GM23338 (cell line): ENCODE data around the gene TMED3. TPM values are rescaled to one million over a fixed set of nuclear protein-coding genes. Genes with fewer than 3 reads are reported as not detected.

Experiments used
- ATAC-seq: fragments of 200-7000 bp; cut with Tn5 transposase; 3 replicates; pipeline ENCODE4 v1.9.1; 2020
- DNase-seq: peaks from one replicate; pipeline ENCODE4 v3.0.0-alpha.2; 2015; ENCODE audit warnings: low spot score
- H2AFZ ChIP-seq: fragments of 200-600 bp; sonication (generic); 2 replicates; pipeline ENCODE4 v1.8.0; 2016; ENCODE audit warnings: antibody characterized with exemption, mild to moderate bottlenecking, moderate library complexity
- H3F3A ChIP-seq: fragments of 200-600 bp; sonication (generic); replicated peaks from 2 replicates; pipeline ENCODE4 v1.8.0; 2017; ENCODE audit warnings: antibody characterized with exemption, mixed run types, low read depth
- H3K27ac ChIP-seq: fragments of 200-600 bp; sonication (generic); 2 replicates; pipeline ENCODE4 v1.6.1; 2016; ENCODE audit warnings: low read depth
- H3K27me3 ChIP-seq: fragments of 200-600 bp; sonication (generic); 2 replicates; pipeline ENCODE4 v1.8.0; 2016; ENCODE audit warnings: mild to moderate bottlenecking, mixed run types, moderate library complexity; ENCODE audit not compliant: insufficient read depth
- H3K36me3 ChIP-seq: fragments of 200-600 bp; sonication (generic); 2 replicates; pipeline ENCODE4 v1.8.0; 2016; ENCODE audit warnings: mild to moderate bottlenecking; ENCODE audit not compliant: insufficient read depth
- H3K4me1 ChIP-seq: fragments of 200-600 bp; sonication (generic); 2 replicates; pipeline ENCODE4 v1.8.0; 2016; ENCODE audit warnings: mild to moderate bottlenecking, moderate library complexity; ENCODE audit not compliant: insufficient read depth
- H3K4me2 ChIP-seq: fragments of 200-600 bp; sonication (generic); 2 replicates; pipeline ENCODE4 v1.7.1; 2017; ENCODE audit warnings: mixed run types
- H3K4me3 ChIP-seq: fragments of 200-600 bp; sonication (generic); 2 replicates; pipeline ENCODE4 v1.6.1; 2016; ENCODE audit warnings: mixed run types
- H3K79me2 ChIP-seq: fragments of 200-600 bp; sonication (generic); replicated peaks from 2 replicates; pipeline ENCODE4 v1.8.0; 2017; ENCODE audit warnings: mild to moderate bottlenecking; ENCODE audit not compliant: insufficient read depth
- H3K9me2 ChIP-seq: fragments of 200-600 bp; sonication (generic); 2 replicates; pipeline ENCODE4 v1.8.0; 2017; ENCODE audit not compliant: insufficient read depth
- H4K20me1 ChIP-seq: fragments of 200-600 bp; sonication (generic); replicated peaks from 2 replicates; pipeline ENCODE4 v1.8.0; 2017; ENCODE audit warnings: mild to moderate bottlenecking; ENCODE audit not compliant: insufficient read depth
- H3K27ac Mint-ChIP-seq: 2 replicates; pipeline ENCODE4 v1.8.0; 2020; ENCODE audit warnings: inconsistent platforms, mild to moderate bottlenecking, moderate library complexity, mixed read lengths
- H3K27me3 Mint-ChIP-seq: 3 replicates; pipeline ENCODE4 v1.8.0; 2022; ENCODE audit warnings: low read depth, mild to moderate bottlenecking, moderate library complexity, mixed read lengths, inconsistent platforms; ENCODE audit not compliant: insufficient read depth, poor library complexity
- H3K36me3 Mint-ChIP-seq: 3 replicates; pipeline ENCODE4 v1.8.0; 2021; ENCODE audit warnings: low read depth, mild to moderate bottlenecking, inconsistent platforms, moderate library complexity, mixed read lengths
- H3K4me1 Mint-ChIP-seq: 3 replicates; pipeline ENCODE4 v1.8.0; 2020; ENCODE audit warnings: mild to moderate bottlenecking, inconsistent platforms, mixed read lengths
- H3K4me3 Mint-ChIP-seq: 3 replicates; pipeline ENCODE4 v1.8.0; 2021; ENCODE audit warnings: moderate library complexity, mild to moderate bottlenecking, inconsistent platforms, mixed read lengths
- H3K9me3 Mint-ChIP-seq: 3 replicates; pipeline ENCODE4 v1.8.0; 2020; ENCODE audit warnings: moderate library complexity, mild to moderate bottlenecking, inconsistent platforms, mixed read lengths
- NANOG ChIP-seq: IDR thresholded peaks from 2 replicates; pipeline ENCODE4 v1.6.1; 2016; ENCODE audit warnings: antibody characterized with exemption, borderline replicate concordance
- POLR2AphosphoS5 ChIP-seq: IDR thresholded peaks from 2 replicates; pipeline ENCODE4 v1.6.1; 2016; ENCODE audit warnings: antibody characterized with exemption, low read depth
- STAT1 ChIP-seq: IDR thresholded peaks from one replicate; pipeline ENCODE4 v1.6.1; 2016; ENCODE audit warnings: antibody characterized with exemption; ENCODE audit not compliant: unreplicated experiment
- ZNF114 ChIP-seq: fragments of 250-450 bp; sonication (Bioruptor Pico); IDR thresholded peaks from 2 replicates; pipeline ENCODE4 v1.5.0; 2020; ENCODE audit warnings: mild to moderate bottlenecking, moderate library complexity
- ZNF331 ChIP-seq: fragments of 250-450 bp; sonication (Bioruptor Pico); IDR thresholded peaks from 2 replicates; pipeline ENCODE4 v1.5.0; 2020; ENCODE audit warnings: low read depth, mild to moderate bottlenecking, moderate library complexity
- ZNF462 ChIP-seq: fragments of 250-450 bp; sonication (Bioruptor Pico); IDR thresholded peaks from 2 replicates; pipeline ENCODE4 v1.5.0; 2020; ENCODE audit warnings: mild to moderate bottlenecking, moderate library complexity
- polyA plus RNA-seq: library from polyadenylated mRNA; unstranded; fragments of >200 nt; fragmentation: Nextera tagmentation; extraction: Ambion mirVana; gene quantifications from 2 replicates; pipeline ENCODE4 v1.2.1, GENCODE V29; 2016
- total RNA-seq: library from RNA; depleted of rRNA; stranded (reverse); fragments of >200 nt; shearing (Covaris generic); gene quantifications from 2 replicates; pipeline ENCODE4 v1.2.3, GENCODE V29; 2014
- TF ChIP-seq, protein P1 (sequence below), 2 experiments: fragments of 200-600 bp in 1 of 2; sonication (generic) in 1 of 2; conservative IDR thresholded peaks; 2 replicates each; pipeline versions ENCODE4 v1.5.1 to v1.6.1; 2016 to 2017; ENCODE audit warnings: antibody characterized with exemption in 2 of 2, low read depth in 2 of 2, mild to moderate bottlenecking in 2 of 2, moderate library complexity in 1 of 2

The TMED3 gene
- total and polyA plus RNA-seq, 2 experiments from 2014 or later: 33.7 to 49.2 TPM

GRCh38 chr15:79261836-79262235 is 49.1 kb upstream of the TMED3 start (continued):
- TF ChIP-seq ZNF462 (CRISPR knock-in tag) (no peak), POLR2AphosphoS5 (no peak), ZNF114 (no peak)
- TF ChIP-seq, protein P1, sequence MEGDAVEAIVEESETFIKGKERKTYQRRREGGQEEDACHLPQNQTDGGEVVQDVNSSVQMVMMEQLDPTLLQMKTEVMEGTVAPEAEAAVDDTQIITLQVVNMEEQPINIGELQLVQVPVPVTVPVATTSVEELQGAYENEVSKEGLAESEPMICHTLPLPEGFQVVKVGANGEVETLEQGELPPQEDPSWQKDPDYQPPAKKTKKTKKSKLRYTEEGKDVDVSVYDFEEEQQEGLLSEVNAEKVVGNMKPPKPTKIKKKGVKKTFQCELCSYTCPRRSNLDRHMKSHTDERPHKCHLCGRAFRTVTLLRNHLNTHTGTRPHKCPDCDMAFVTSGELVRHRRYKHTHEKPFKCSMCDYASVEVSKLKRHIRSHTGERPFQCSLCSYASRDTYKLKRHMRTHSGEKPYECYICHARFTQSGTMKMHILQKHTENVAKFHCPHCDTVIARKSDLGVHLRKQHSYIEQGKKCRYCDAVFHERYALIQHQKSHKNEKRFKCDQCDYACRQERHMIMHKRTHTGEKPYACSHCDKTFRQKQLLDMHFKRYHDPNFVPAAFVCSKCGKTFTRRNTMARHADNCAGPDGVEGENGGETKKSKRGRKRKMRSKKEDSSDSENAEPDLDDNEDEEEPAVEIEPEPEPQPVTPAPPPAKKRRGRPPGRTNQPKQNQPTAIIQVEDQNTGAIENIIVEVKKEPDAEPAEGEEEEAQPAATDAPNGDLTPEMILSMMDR (conservative IDR thresholded peaks at IDR 0.05; ENCODE audit: low read depth in 2 of 2): no peak

DNA sequence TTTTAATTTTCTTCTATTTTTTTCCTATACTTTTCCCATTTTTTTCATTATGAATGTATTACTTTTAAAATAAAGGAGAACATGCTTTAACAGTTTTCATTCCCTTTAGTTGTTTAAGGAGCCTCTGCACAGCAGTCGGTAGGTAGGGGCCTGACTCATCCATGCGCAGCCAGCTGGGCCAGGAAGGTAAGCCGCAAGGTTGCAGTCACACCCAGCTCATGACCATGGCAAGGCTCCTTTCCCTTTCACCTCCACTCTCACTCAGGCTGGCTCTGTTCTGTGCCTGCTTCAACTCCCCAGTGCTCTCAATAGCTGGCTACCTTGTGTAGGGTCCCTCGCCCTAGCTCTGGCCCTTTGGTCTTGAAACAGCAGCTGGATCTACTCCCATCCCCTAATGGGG is 45.7 kb upstream of the TMED3 start:
- no peak for TF ChIP-seq STAT1
- TF ChIP-seq ZNF331 (CRISPR knock-in tag): no peak
- no peak for TF ChIP-seq NANOG
- TF ChIP-seq POLR2AphosphoS5: no peak
- Histone ChIP-seq H3K9me2 (no peaks in the 10 kb centered on the region), H3K27me3 (no peaks in the 10 kb centered on the region), H3K79me2 (no peaks in the 10 kb centered on the region), H3K27ac (no peak overlapping the region), H2AFZ (no peak overlapping the region), H3K36me3 (no peaks in the 10 kb centered on the region), H3F3A (no peaks in the 10 kb centered on the region), H3K4me2 (no peak overlapping the region), H3K4me1 (no peaks in the 10 kb centered on the region), H3K4me3 (no peak overlapping the region), H4K20me1 (no peaks in the 10 kb centered on the region)
- no peaks in the 10 kb centered on the region for H3K9me3 Mint-ChIP-seq
- no peaks in the 10 kb centered on the region for H3K36me3 Mint-ChIP-seq
- H3K27ac Mint-ChIP-seq: no peak overlapping the region
- DNase-seq (peak; percentile 7), ATAC-seq (peak; percentile 80)
- H3K4me1 Mint-ChIP-seq: peaks cover 4% of the 10 kb centered on the region; the same call in 2 of the 3 replicates
- peaks cover 4% of the 10 kb centered on the region for H3K27me3 Mint-ChIP-seq
- H3K4me3 Mint-ChIP-seq: no peak overlapping the region
